ENCODE measurements around the gene JARID2.
A peak's percentile ranks its signal among the peaks of the same experiment; 100 is the strongest.

The JARID2 gene

GRCh38 chr6:15513131-15513771, 267.4 kb downstream of the JARID2 start:
- DNase-seq = no peak

GRCh38 chr6:15513801-15514711, 268.2 kb downstream of the JARID2 start:
- DNase-seq = no peak

GRCh38 chr6:15515226-15515625, 269.4 kb downstream of the JARID2 start:
- DNase-seq = no peak

GRCh38 chr6:15515660-15516375, 269.9 kb downstream of the JARID2 start:
- no peak for DNase-seq

GRCh38 chr6:15516378-15516777, 270.5 kb downstream of the JARID2 start:
- no peak for DNase-seq

- no peak for DNase-seq
These were observed 271.2 kb downstream of the JARID2 start for GRCh38 chr6:15516923-15517560.

GRCh38 chr6:15517600-15517999, 271.7 kb downstream of the JARID2 start:
- DNase-seq = no peak

GRCh38 chr6:15518057-15518456, 272.2 kb downstream of the JARID2 start:
- no peak for DNase-seq

- no peak for DNase-seq
These were observed 273.0 kb downstream of the JARID2 start for GRCh38 chr6:15518878-15519277.

- no peak for DNase-seq
These were observed 273.8 kb downstream of the JARID2 start for GRCh38 chr6:15519681-15520080.

GRCh38 chr6:15520626-15521203, 274.8 kb downstream of the JARID2 start:
- DNase-seq = no peak

GRCh38 chr6:15521582-15521981, 275.7 kb downstream of the JARID2 start:
- DNase-seq = no peak

- DNase-seq = no peak
These were observed 276.2 kb downstream of the JARID2 start for GRCh38 chr6:15522026-15522425.

- peak; percentile 38 for DNase-seq
These were observed 276.6 kb downstream of the JARID2 start for GRCh38 chr6:15522427-15522826.

- DNase-seq = no peak
These were observed 277.1 kb downstream of the JARID2 start for GRCh38 chr6:15522856-15523529.

- DNase-seq = no peak
These were observed 278.1 kb downstream of the JARID2 start for GRCh38 chr6:15523679-15524630.

- DNase-seq = no peak
These were observed 279.1 kb downstream of the JARID2 start for GRCh38 chr6:15524861-15525401.

- no peak for DNase-seq
These were observed 280.4 kb downstream of the JARID2 start for GRCh38 chr6:15526212-15526701.

GRCh38 chr6:15527838-15528617, 282.2 kb downstream of the JARID2 start:
- no peak for DNase-seq

GRCh38 chr6:15528870-15529269, 283.0 kb downstream of the JARID2 start:
- DNase-seq = no peak
